NCI-H2081 (cell line): Measurements from ENCODE around the gene PABPC1L.

Experiments used
- DNase-seq, 2 experiments: peaks; one replicate each; lab custom pipeline; 2025; lab: John Stamatoyannopoulos, UW

The PABPC1L gene

GRCh38 chr20:44966030-44966961, 56.4 kb downstream of the PABPC1L start, which contains the start of gene STK4:
Gene STK4, plus strand, starts transcription at chr20:44966512. Its CDS starts 57 bp downstream, at chr20:44966569.
- DNase-seq: peak; percentile 94 to 95

GRCh38 chr20:44967207-44967807, 57.4 kb downstream of the PABPC1L start:
- peak in 1 of 2 experiments; percentile 5 for DNase-seq

GRCh38 chr20:44969300-44969894, 59.5 kb downstream of the PABPC1L start:
- DNase-seq: no peak

DNA sequence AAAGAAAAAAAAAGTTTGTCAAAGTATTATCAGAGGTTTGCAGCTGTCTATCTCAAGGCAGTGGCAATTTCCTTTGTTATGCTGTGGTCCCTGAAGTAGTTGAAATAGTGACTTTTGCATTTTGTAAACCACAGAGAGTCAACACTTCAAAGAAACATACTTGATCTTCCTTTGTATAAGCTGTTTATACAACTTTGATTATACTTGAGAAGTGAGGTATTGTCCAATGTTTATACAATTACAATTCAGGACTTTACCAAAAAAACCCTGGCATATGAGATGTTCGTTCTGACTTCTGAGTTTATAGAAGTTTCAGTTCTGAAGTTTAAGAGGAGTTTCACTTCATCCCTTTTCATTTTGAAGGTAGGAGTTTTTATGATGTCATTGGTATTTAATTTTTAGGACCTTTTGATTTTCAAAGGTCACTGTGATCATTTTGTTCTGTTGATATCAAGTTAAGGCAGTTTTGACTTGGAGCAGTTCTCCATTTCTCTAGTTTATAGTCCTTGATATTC, 60.4 kb downstream of the PABPC1L start:
- no peak for DNase-seq

GRCh38 chr20:44973053-44973452, 63.2 kb downstream of the PABPC1L start:
- DNase-seq: no peak

DNA sequence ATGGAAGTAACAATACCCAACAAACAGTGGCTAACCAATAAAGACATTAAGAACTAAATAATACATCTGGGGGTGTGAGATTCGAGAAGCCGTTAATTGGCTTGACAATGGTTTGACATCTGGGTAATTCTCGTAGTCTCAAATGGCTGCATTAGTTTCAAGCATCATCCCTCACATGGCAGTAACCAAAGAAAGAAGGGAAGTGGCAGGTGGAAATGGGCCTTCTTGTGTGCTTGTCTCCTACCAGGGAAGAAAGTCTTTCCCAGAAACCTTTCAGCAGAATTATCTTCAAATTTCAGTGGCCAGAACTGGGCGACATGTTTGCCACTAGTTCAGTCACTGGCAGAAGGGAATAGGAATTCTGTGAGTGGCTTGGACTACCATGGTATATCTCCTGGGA, 66.8 kb downstream of the PABPC1L start:
- no peak for DNase-seq

DNA sequence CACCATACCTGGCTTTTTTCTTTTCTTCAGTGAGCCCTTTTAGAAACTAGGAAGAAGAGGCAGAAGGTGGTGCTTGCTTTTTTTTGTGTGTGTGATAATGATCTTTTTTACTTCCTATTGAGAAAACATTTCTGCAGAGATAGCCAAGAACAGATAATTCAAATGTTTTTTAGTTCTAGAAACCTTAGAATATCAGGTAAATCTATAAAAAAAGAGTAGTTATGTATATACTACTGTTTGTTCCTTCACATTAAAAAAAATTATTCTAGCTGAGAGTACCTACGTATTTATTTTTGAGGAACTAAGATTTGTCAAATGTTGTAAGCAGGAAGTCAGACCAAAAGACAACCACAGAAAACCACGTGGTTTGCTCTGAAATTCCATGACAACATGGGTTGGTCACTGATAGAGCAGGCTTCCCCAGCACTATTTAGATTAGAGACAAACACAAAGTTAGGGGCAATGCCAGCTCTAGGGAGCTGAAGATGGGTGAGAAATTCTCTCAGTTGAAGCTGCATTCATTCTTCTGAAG, 69.3 kb downstream of the PABPC1L start:
- no peak for DNase-seq

GRCh38 chr20:44981736-44982406, 72.0 kb downstream of the PABPC1L start:
- DNase-seq: no peak

DNA sequence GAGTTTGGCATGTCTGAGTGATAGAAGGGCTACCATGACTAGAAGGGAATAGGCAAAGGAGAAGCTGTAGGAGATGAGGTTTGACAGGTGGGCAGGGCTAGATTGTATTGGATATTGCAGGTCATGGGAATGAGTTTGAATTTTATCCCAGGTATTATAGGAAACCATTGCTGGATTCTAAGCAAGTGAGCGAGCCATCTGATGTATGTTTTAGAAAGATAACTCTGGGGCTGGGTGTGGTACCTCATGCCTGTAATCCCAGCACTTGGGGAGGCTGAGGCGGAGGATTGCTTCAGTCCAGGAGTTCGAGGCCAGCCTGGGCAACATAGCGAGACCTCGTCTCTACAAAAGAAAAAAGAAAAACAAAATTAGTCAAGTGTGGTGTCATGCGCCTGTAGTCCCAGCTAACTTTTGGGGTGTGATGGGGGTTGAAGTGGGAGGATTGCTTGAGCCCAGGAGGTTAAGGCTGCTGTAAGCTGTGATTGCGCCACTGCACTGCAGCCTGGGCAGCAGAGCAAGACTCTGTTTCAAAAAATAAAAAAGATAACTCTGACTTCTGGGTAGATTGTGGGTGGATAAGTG, 73.3 kb downstream of the PABPC1L start:
- no peak for DNase-seq

GRCh38 chr20:44988631-44989171, 78.8 kb downstream of the PABPC1L start:
- no peak for DNase-seq
